Erythroblast (primary cell): ENCODE data around the gene ARHGEF40.
"Not testable (repeated sequence)": the region's sequence is repeated elsewhere in the genome, so short reads cannot be mapped to it uniquely, and the experiment has no call there.

Experiments used
- DNase-seq, 2 experiments: peaks; one replicate each; lab custom pipeline; 2025; lab: John Stamatoyannopoulos, UW
- GATA1 ChIP-seq: IDR thresholded peaks from 2 replicates; pipeline ENCODE4 v1.6.1; 2011; ENCODE audit warnings: low read depth, mild to moderate bottlenecking, control low read depth, low read length, moderate library complexity
- POLR2A ChIP-seq: IDR thresholded peaks from 2 replicates; pipeline ENCODE4 v1.6.1; 2011; ENCODE audit warnings: mild to moderate bottlenecking, low read length

The ARHGEF40 gene

GRCh38 chr14:21032326-21033132, 37.6 kb upstream of the ARHGEF40 start:
- DNase-seq = no peak
- TF ChIP-seq GATA1 = no peak
- no peak for TF ChIP-seq POLR2A

GRCh38 chr14:21033133-21033698, 36.9 kb upstream of the ARHGEF40 start:
- no peak for DNase-seq
- no peak for TF ChIP-seq GATA1
- no peak for TF ChIP-seq POLR2A

GRCh38 chr14:21034707-21035106, 35.4 kb upstream of the ARHGEF40 start, which contains the start of gene RNASE13:
Gene RNASE13, minus strand, starts transcription at chr14:21034807. Its CDS starts 519 bp downstream, at chr14:21034288.
- TF ChIP-seq POLR2A = no peak
- TF ChIP-seq GATA1 = no peak

DNA sequence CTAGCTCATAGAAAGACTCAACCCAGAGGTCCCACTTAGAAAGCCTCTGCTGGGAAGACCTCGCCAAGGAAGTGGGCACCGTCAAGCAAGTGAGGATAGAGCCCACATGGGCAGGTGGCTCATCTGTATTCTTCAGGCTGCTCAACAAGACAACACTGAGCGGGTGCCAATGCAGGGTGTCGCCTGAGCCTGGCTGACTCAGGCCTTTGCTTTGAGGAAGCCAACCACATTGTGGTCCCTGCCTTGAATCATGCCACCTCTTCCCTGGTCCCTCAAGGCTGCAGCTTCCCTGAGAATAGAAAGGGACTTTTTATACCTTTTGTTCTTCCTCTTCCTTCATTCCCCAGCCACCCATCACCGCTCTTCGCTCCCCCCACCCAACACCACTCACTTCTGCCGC, 33.4 kb upstream of the ARHGEF40 start:
- no peak for TF ChIP-seq GATA1
- TF ChIP-seq POLR2A = no peak
- no peak for DNase-seq

More at GRCh38 chr14:21034707-21035106, 35.4 kb upstream of the ARHGEF40 start, which contains the start of gene RNASE13:
- DNase-seq = no peak

DNA sequence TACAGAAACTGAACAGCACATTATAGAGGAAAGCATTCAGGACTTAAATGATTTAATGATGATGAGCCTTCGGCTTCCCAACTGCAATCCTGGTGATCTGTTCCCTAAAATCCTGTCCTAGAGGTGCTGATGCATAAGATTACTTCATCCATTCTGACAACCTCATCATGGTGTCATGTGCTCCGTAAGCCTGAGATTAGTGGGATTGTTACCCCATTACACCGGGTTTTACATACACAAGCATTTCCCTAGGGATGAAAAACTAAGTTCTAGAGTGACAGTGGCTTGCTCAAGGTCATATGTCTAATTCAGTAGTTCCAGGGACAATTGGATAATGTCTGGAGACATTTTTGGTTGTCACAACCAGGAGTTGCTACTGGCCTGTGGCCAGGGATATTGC, 32.9 kb upstream of the ARHGEF40 start:
- no peak for DNase-seq
- no peak for TF ChIP-seq GATA1
- TF ChIP-seq POLR2A = no peak

GRCh38 chr14:21038441-21039422, 31.4 kb upstream of the ARHGEF40 start:
- no peak for DNase-seq
- TF ChIP-seq GATA1 = no peak
- TF ChIP-seq POLR2A = no peak

DNA sequence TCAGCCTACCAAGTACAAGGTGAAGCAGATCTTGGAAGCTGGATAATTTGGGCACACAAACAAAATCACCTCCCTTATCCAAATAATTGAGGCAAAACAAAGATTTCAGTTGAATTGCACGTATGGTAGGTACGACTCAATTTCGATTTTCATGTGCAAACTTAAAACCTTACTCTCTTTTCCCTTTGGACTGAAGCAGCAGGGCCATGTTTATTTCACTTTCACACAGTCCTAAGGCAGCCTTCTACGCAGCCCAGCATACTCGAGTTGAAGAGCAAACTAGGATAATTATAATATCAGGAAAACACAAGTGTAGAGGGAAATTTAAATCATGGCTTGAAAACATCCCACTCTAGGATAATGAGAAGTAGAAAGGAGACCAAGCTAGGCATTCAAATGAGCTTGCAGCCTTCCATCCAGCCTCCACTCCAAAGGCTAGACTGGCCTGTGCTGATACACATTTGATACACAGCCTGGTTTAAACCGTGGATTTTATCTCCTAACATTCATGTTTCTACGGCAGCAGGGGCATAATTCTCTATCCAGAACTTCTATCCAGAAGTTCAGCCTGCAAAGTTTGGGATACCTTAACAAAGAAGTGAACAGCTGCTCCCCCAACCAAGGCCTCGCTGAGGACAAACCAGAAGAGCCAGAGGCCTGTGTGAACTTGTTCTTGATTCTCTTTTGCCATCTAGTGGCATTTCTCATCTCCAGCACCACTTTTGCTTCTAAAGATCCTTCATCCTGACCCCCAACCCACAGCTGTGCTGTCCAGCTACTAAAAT, 30.3 kb upstream of the ARHGEF40 start:
- TF ChIP-seq GATA1 (no peak), POLR2A (no peak)
- DNase-seq = peak; percentile 31 to 36

DNA sequence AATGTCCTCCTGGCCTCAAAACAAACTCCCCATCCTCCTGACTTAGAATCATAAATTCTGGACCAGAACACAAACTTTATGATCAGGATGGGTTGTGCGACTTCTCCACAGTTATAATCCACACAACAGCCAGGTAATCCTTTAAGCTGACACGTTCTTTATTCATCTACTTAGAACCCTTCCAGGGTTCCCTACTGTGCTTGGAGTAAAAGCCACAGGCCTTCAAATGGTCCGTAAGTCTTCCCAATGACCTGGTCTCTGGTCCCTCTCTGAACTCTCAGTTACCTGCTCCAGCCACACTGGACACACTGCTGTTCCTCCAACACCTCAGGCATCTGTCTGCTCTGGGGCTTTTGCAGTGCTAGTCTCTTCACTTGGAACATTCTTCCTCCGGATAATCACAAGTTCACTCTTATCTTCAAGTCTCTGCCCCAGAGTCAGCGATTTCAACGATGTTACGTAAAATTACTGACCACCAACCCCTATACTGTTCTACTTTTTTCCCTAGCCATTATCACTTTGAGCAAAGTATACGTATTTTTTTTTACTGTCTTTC, 29.7 kb upstream of the ARHGEF40 start:
- no peak for TF ChIP-seq POLR2A
- no peak for TF ChIP-seq GATA1
- DNase-seq = no peak

DNA sequence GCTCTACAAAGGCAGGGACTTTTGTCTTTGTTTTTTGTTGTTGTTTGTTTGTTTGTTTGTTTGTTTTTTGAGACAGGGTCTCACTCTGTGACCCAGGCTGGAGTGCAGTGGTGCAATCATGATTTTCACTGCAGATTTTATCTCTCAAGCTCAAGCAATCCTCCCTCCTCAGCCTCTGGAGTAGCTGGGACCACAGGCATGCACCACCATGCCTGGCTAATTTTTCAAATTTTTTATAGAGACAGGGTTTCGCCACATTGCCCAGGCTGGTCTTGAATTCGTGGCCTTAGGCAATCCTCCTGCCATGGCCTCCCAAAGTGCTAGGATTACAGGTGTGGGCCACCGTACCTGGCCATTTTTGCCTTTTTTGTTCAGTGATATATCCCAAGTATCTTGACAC, 29.2 kb upstream of the ARHGEF40 start:
- not testable (repeated sequence) for DNase-seq

DNA sequence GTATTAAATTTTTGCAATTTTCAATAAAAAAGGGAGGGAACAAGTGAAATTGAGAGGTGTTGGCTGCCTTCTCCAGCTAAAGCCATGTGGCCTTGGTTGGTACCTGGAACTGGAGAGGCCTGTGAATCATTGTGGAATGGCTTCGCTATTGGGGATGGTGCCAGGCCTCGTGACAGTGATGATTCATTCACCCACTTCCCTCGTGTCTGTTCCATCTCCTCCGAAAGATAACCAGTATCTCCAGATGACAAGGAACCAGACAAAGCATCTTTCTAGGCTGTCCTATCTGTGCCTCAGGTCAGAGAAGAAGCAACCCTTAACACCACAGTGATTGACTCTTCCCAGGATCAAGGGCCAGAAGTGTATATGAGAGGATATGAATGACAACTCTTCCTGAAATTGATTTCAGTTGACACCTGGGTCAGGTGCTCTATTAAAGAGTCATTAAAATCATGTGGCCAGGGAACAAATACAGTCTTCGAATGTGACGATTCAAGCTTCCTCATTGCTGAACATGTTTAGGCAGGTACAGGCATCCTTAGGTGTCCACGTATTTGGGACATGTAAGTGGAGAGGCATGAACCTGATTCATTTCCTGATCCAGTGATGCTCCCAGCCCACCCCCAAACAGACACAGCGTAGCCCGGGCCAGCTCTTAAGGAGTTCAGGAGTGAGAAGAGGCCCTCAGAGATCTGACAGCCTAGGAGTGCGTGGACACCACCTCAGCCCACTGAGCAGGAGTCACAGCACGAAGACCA, 28.2 kb upstream of the ARHGEF40 start, which contains the start of gene RNASE7:
RNASE7 (plus strand) TSS at position 687 of the 758 bp plus-strand sequence. CDS start 631 bp downstream, outside the sequence.
- TF ChIP-seq GATA1 (no peak), POLR2A (no peak)
- DNase-seq = peak; percentile 14 to 27

DNA sequence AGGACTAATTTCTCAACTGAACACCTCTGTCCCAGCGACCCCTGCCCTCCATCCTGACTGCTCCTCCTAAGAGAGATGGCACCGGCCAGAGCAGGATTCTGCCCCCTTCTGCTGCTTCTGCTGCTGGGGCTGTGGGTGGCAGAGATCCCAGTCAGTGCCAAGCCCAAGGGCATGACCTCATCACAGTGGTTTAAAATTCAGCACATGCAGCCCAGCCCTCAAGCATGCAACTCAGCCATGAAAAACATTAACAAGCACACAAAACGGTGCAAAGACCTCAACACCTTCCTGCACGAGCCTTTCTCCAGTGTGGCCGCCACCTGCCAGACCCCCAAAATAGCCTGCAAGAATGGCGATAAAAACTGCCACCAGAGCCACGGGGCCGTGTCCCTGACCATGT, 27.2 kb upstream of the ARHGEF40 start:
- TF ChIP-seq GATA1 (no peak), POLR2A (no peak)
- no peak for DNase-seq
